Stimulated activated naive CD8-positive, alpha-beta T cell treated with anti-CD3 and anti-CD28 coated beads, Interleukin-15, Interleukin-2, amounts not matched to agents 100 ng/mL and 50 ng/mL, for 24 hours (primary cell): ENCODE data around the gene PDE7B.

ENCODE experiments used
- H3K27ac Mint-ChIP-seq: one replicate; pipeline ENCODE4 v1.8.0; 2021; ENCODE audit warnings: mild to moderate bottlenecking, mixed read lengths
- H3K27me3 Mint-ChIP-seq: one replicate; pipeline ENCODE4 v1.8.0; 2021; ENCODE audit warnings: mixed read lengths
- H3K36me3 Mint-ChIP-seq: one replicate; pipeline ENCODE4 v1.8.0; 2021; ENCODE audit warnings: low read depth, mixed read lengths
- H3K4me1 Mint-ChIP-seq: one replicate; pipeline ENCODE4 v1.8.0; 2021; ENCODE audit warnings: low read depth, mixed read lengths
- H3K4me3 Mint-ChIP-seq: one replicate; pipeline ENCODE4 v1.8.0; 2021; ENCODE audit warnings: mild to moderate bottlenecking, mixed read lengths
- H3K9me3 Mint-ChIP-seq: one replicate; pipeline ENCODE4 v1.8.0; 2021; ENCODE audit warnings: mixed read lengths

The PDE7B gene

GRCh38 chr6:135990855-135991464 is 139.5 kb downstream of the PDE7B start:
- Mint-ChIP-seq H3K9me3 (no peaks in the 10 kb centered on the region), H3K4me1 (no peaks in the 10 kb centered on the region), H3K27me3 (peaks cover 9% of the 10 kb centered on the region), H3K27ac (no peak overlapping the region), H3K36me3 (no peaks in the 10 kb centered on the region), H3K4me3 (no peak overlapping the region)

GRCh38 chr6:135992739-135993138 is 141.2 kb downstream of the PDE7B start:
- H3K27me3 Mint-ChIP-seq: peaks cover 9% of the 10 kb centered on the region
- no peaks in the 10 kb centered on the region for H3K9me3 Mint-ChIP-seq
- H3K4me1 Mint-ChIP-seq: no peaks in the 10 kb centered on the region
- H3K36me3 Mint-ChIP-seq: no peaks in the 10 kb centered on the region
- H3K27ac Mint-ChIP-seq: no peak overlapping the region
- no peak overlapping the region for H3K4me3 Mint-ChIP-seq

GRCh38 chr6:135993361-135993760 is 141.9 kb downstream of the PDE7B start:
- H3K4me1 Mint-ChIP-seq: no peaks in the 10 kb centered on the region
- H3K4me3 Mint-ChIP-seq: no peak overlapping the region
- H3K36me3 Mint-ChIP-seq: no peaks in the 10 kb centered on the region
- peaks cover 9% of the 10 kb centered on the region for H3K27me3 Mint-ChIP-seq
- no peak overlapping the region for H3K27ac Mint-ChIP-seq
- H3K9me3 Mint-ChIP-seq: no peaks in the 10 kb centered on the region

- Mint-ChIP-seq H3K9me3 (peaks cover 4% of the 10 kb centered on the region), H3K4me1 (no peaks in the 10 kb centered on the region), H3K27ac (peak overlapping the region; percentile 55), H3K27me3 (peaks cover 9% of the 10 kb centered on the region), H3K4me3 (no peak overlapping the region), H3K36me3 (no peaks in the 10 kb centered on the region)
These were observed 143.5 kb downstream of the PDE7B start for GRCh38 chr6:135994857-135995544.

DNA sequence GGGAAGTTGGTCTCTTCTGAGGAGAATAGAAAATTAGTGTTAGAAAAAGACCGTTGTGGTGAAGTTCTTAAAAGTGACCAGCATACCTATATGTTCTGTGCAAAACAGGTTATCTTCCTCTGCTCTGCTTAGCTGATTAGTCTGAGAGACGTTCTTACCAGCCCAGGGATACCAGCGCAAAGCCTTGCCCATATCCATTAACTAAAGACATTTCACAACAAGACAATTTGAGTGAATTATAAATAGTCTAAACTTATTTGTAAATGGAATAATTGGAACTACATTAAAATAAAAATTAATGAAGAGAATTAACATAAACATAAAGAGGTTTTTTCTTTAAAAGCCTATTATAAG is 144.0 kb downstream of the PDE7B start:
- H3K4me3 Mint-ChIP-seq: no peak overlapping the region
- peaks cover 9% of the 10 kb centered on the region for H3K27me3 Mint-ChIP-seq
- H3K36me3 Mint-ChIP-seq: no peaks in the 10 kb centered on the region
- no peaks in the 10 kb centered on the region for H3K4me1 Mint-ChIP-seq
- no peak overlapping the region for H3K27ac Mint-ChIP-seq
- H3K9me3 Mint-ChIP-seq: peaks cover 4% of the 10 kb centered on the region

- peaks cover 4% of the 10 kb centered on the region for H3K9me3 Mint-ChIP-seq
- H3K4me1 Mint-ChIP-seq: no peaks in the 10 kb centered on the region
- H3K36me3 Mint-ChIP-seq: no peaks in the 10 kb centered on the region
- H3K27ac Mint-ChIP-seq: no peak overlapping the region
- peaks cover 9% of the 10 kb centered on the region for H3K27me3 Mint-ChIP-seq
- H3K4me3 Mint-ChIP-seq: no peak overlapping the region
These were observed 145.2 kb downstream of the PDE7B start for GRCh38 chr6:135996668-135997067.

- Mint-ChIP-seq H3K27me3 (peaks cover 6% of the 10 kb centered on the region), H3K27ac (no peak overlapping the region), H3K4me1 (no peaks in the 10 kb centered on the region), H3K4me3 (no peak overlapping the region), H3K36me3 (no peaks in the 10 kb centered on the region), H3K9me3 (peaks cover 4% of the 10 kb centered on the region)
These were observed 147.9 kb downstream of the PDE7B start for GRCh38 chr6:135999393-135999792.

- Mint-ChIP-seq H3K4me3 (no peak overlapping the region), H3K36me3 (no peaks in the 10 kb centered on the region), H3K9me3 (no peaks in the 10 kb centered on the region), H3K4me1 (no peaks in the 10 kb centered on the region), H3K27ac (no peak overlapping the region), H3K27me3 (no peaks in the 10 kb centered on the region)
These were observed 155.8 kb downstream of the PDE7B start for GRCh38 chr6:136007345-136007744.

- Mint-ChIP-seq H3K36me3 (no peaks in the 10 kb centered on the region), H3K27ac (no peak overlapping the region), H3K27me3 (no peaks in the 10 kb centered on the region), H3K9me3 (no peaks in the 10 kb centered on the region), H3K4me3 (no peak overlapping the region), H3K4me1 (no peaks in the 10 kb centered on the region)
These were observed 160.0 kb downstream of the PDE7B start for GRCh38 chr6:136011475-136011874.

DNA sequence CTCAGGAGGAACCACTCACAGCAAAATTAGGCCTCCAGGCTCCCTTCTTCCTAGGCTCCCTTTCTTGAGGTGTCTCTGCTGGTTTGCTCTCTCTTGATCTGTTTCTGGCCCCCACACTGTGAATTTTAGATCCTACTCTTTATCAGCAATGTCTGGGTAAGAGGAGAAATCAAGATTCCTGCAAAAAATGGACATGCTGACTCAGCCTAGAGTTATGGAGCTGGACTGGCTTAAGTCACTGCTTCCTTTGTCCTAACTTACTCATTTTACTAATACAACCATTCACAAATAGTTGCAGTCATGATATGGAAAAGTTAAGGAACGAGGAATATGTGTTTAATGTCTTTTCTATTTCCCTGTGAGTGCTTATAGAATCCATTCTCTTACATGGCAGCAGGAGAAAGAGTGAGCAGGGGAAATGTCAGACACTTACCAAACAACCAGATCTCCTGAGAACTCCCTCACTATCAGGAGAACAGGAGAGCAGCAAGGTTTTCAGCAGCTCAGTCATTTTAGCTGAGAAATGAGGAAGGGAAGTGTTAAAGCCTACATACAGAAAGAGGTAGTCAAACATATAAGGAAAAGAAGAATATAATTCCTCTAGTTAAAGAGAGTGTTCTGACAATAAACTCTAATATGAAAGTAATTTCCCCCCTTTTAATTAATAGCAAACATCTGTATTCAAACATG is 160.8 kb downstream of the PDE7B start:
- H3K9me3 Mint-ChIP-seq: no peaks in the 10 kb centered on the region
- no peak overlapping the region for H3K4me3 Mint-ChIP-seq
- no peak overlapping the region for H3K27ac Mint-ChIP-seq
- H3K4me1 Mint-ChIP-seq: no peaks in the 10 kb centered on the region
- no peaks in the 10 kb centered on the region for H3K36me3 Mint-ChIP-seq
- no peaks in the 10 kb centered on the region for H3K27me3 Mint-ChIP-seq

DNA sequence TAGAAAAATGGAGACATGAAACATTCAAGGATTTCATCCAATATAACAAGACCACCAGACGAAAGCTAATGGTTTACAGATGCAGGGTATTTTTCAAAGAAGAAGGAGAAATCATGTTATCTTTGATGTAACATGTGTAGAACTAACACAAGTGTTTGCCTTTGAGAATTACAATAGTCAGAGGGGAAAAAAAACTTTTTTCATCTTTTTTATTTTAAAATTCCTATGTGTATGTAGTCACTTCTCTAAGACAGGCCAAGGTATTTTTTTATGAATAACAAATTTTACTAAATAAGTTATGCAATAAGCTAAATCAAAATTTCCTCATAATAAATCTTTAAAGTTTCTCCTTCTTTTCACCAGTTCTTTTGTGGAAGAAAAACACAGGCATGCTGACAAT is 161.4 kb downstream of the PDE7B start:
- H3K4me3 Mint-ChIP-seq: no peak overlapping the region
- no peak overlapping the region for H3K27ac Mint-ChIP-seq
- no peaks in the 10 kb centered on the region for H3K27me3 Mint-ChIP-seq
- no peaks in the 10 kb centered on the region for H3K4me1 Mint-ChIP-seq
- H3K36me3 Mint-ChIP-seq: no peaks in the 10 kb centered on the region
- H3K9me3 Mint-ChIP-seq: no peaks in the 10 kb centered on the region

- no peaks in the 10 kb centered on the region for H3K27me3 Mint-ChIP-seq
- H3K9me3 Mint-ChIP-seq: no peaks in the 10 kb centered on the region
- no peak overlapping the region for H3K27ac Mint-ChIP-seq
- H3K36me3 Mint-ChIP-seq: no peaks in the 10 kb centered on the region
- no peaks in the 10 kb centered on the region for H3K4me1 Mint-ChIP-seq
- H3K4me3 Mint-ChIP-seq: no peak overlapping the region
These were observed 163.2 kb downstream of the PDE7B start for GRCh38 chr6:136014454-136015437.

DNA sequence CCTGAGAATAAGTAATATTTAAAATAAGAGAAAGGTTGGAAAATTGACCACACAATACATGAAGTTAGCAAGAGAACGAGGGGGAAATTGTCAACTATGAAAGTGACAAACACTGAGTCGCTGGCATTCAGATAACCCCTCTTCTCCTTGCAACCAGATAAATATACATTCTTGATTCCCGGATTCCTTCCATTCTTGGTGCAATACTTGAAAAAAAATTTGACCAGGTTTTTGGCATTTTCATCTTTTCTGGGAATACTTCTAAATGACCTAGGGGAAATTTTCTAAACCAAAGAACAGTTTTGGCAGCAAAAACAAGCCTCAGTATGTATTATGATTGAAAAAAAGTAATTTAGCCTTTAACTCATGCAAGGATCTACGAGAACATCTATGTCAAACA is 164.0 kb downstream of the PDE7B start:
- Mint-ChIP-seq H3K4me1 (no peaks in the 10 kb centered on the region), H3K9me3 (no peaks in the 10 kb centered on the region)

DNA sequence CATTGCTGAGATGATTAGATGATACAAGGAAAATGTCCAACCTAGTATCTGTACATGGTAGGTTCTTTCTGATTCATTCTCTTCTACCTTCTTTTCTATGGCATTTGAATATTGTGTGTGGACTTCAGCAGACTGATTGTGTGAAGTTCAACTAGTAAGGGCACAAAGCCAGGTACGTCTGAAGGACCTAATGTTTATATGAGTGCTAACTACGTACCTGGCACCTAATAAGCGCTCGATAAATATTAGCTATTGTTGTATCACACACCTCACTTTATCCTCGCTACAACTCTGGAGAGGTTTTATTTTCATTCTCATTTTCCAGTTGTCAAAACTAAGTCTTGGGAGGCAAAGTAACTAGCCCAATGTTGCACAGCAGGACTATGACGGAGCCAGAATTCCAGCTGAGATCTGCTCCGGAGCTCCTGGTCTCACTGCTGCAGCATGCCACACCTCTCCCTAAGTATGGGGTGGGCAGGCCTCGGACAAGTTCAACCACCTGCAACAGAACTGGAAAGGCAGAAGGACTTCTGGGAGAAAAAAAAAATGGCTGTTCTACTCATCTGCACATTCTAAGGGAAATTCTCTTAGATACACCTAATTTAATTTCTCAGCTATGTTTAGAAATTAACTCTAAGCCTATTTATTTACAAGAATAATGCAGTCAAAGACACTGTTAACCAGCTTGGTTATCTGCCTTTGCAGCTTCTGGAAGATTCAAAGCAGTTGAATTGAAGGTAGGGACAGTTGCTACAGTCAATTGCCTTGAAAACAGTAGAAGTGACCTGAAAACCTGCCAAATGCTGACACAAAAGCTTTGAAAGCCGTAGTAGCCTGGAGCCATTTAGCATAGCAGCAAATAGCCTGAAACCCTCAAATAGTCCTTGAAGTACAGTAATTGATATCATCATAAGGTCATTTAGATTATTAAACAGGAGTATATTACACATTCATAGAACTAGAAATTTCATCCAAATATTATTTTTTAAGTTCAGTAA is 165.0 kb downstream of the PDE7B start:
- Mint-ChIP-seq H3K4me1 (no peaks in the 10 kb centered on the region), H3K36me3 (no peaks in the 10 kb centered on the region), H3K27me3 (no peaks in the 10 kb centered on the region), H3K4me3 (no peak overlapping the region), H3K27ac (no peak overlapping the region), H3K9me3 (no peaks in the 10 kb centered on the region)

More for the DNA sequence above, 164.0 kb downstream of the PDE7B start:
- H3K36me3 Mint-ChIP-seq: no peaks in the 10 kb centered on the region
- no peak overlapping the region for H3K27ac Mint-ChIP-seq
- H3K27me3 Mint-ChIP-seq: no peaks in the 10 kb centered on the region
- no peak overlapping the region for H3K4me3 Mint-ChIP-seq
